GM06990 (cell line): ENCODE measurements around the gene KCNK1.
A peak's percentile ranks its signal among the peaks of the same experiment; 100 is the strongest.
"Not testable (repeated sequence)": the region's sequence is repeated elsewhere in the genome, so short reads cannot be mapped to it uniquely, and the experiment has no call there.

Source experiments
- DNase-seq: peaks from one replicate; pipeline ENCODE4 v3.0.0-alpha.2; 2011; ENCODE audit not compliant: insufficient read length; ENCODE audit errors: extremely low read depth
- H3K27me3 ChIP-seq: replicated peaks from 2 replicates; pipeline ENCODE4 v1.6.0; 2011; ENCODE audit warnings: low read length; ENCODE audit not compliant: control insufficient read depth, insufficient read depth
- H3K36me3 ChIP-seq: 2 replicates; pipeline ENCODE4 v1.5.1; 2011; ENCODE audit warnings: low read length; ENCODE audit not compliant: control insufficient read depth, insufficient read depth
- H3K4me3 ChIP-seq: replicated peaks from 2 replicates; pipeline ENCODE4 v1.5.1; 2011; ENCODE audit warnings: low read depth, mild to moderate bottlenecking, control low read depth, low read length
- CTCF ChIP-seq: IDR thresholded peaks from 2 replicates; pipeline ENCODE4 v1.5.1; 2011; ENCODE audit warnings: low read length, control low read depth, mild to moderate bottlenecking, inconsistent platforms; ENCODE audit not compliant: insufficient read depth, poor library complexity, severe bottlenecking

The KCNK1 gene

GRCh38 chr1:233608988-233609387, 4.9 kb upstream of the KCNK1 start:
- Histone ChIP-seq H3K27me3 (no peaks in the 10 kb centered on the region), H3K4me3 (no peak overlapping the region), H3K36me3 (no peaks in the 10 kb centered on the region)
- TF ChIP-seq CTCF, result no peak
- no peak for DNase-seq

- H3K36me3 ChIP-seq, result no peaks in the 10 kb centered on the region
- H3K27me3 ChIP-seq, result no peaks in the 10 kb centered on the region
- TF ChIP-seq CTCF, result no peak
- no peak for DNase-seq
- H3K4me3 ChIP-seq, result no peak overlapping the region
Observed at GRCh38 chr1:233609926-233610325, 4.0 kb upstream of the KCNK1 start.

- Histone ChIP-seq H3K4me3 (no peak overlapping the region), H3K27me3 (no peaks in the 10 kb centered on the region), H3K36me3 (no peaks in the 10 kb centered on the region)
- DNase-seq, result no peak
- no peak for TF ChIP-seq CTCF
Observed at GRCh38 chr1:233610628-233611027, 3.3 kb upstream of the KCNK1 start.

- not testable (repeated sequence) for H3K27me3 ChIP-seq, H3K4me3 ChIP-seq, H3K36me3 ChIP-seq, DNase-seq
Observed at GRCh38 chr1:233611363-233611762, 2.5 kb upstream of the KCNK1 start.

- DNase-seq, result peak; percentile 60
- no peak for TF ChIP-seq CTCF
- H3K36me3 ChIP-seq, result no peaks in the 10 kb centered on the region
- H3K4me3 ChIP-seq, result peak overlapping the region; percentile 71
- no peaks in the 10 kb centered on the region for H3K27me3 ChIP-seq
Observed at GRCh38 chr1:233614173-233614742, 352 bp downstream of the KCNK1 start.

- Histone ChIP-seq H3K36me3 (no peaks in the 10 kb centered on the region), H3K4me3 (peak overlapping the region; percentile 71), H3K27me3 (no peaks in the 10 kb centered on the region)
- peak; percentile 59 for DNase-seq
- TF ChIP-seq CTCF, result no peak
Observed at GRCh38 chr1:233614743-233615521, 1.0 kb downstream of the KCNK1 start.
